ENCODE measurements around the gene EMILIN2.

EMILIN2 gene

DNA sequence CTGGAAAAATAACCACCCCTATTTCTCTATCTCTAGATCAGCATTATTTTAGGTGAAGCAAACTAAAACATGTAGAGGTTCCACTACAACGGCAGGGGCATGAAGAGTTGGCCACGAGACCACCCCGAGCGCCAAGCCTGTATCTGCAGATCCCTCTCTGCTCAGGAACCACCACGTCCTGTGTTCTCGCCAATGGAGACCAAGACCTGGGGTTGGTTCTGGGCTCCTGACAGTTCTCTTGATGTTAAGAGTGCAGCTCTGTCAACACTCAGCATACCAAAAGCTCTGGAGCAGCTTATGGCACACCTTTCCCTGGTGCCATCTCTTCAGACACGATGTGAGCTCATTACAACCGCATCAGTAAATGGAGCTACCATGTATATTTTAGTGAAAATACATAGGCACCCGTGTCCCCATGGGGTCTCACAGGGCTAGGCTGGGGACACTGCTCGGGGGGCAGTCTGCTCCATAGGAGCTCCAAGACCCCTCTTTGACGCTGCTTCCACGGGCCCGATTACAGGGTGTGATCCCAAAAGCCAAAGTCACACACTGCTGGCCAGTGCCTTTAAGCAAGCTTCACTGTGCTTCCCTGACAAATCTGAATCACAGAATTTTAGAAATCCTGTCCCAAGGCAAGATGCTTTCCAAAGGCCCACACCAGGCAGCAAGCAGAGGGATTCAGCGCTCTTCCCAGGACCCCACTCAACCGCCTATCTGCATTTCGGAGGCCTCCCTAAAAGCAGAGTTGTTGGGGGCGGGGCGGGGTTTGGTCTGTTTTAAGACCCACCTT, 72.2 kb downstream of the EMILIN2 start:
- FAIRE-seq: no peak

DNA sequence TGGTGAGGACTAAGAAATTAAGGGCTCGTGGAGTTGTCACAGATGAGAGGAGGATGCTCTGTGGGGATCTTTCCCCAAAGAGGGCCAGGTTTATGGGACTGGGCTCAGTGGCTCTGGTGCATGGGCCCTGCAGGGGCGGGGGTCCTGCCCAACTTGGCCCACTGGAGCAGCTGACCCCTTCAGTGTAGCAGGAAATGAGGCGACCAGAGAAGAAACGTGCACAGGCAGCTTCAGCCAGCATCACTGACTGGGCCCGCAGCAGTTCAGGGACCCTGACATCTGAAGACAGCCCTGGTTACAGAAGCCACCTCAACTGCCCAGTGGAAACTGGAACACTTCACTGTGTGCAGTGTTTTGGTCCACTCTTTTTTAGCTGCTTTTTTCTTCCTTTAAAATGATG, 72.8 kb downstream of the EMILIN2 start:
- no peak for FAIRE-seq

DNA sequence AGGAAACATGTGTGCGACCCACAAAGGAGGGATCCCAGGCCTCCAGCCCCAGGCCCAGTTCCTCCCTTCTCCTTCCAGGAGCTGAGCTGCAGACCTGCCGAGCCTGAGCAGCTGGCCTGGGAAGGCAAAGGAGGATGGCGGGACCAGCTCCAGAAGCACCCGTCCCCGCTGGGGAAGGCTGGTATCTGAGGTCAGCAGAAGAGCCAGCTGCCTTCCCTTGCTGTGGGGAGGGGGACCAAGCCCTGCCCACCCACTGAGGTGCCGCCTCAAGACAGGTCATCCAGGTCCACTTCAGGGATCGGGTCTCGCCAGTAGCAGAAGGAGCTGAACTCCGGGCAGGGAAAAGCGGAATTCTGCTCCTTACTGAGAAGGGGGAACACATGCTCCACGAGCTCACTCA, 73.2 kb downstream of the EMILIN2 start:
- FAIRE-seq: no peak

GRCh38 chr18:2920546-2921343, 73.9 kb downstream of the EMILIN2 start:
- FAIRE-seq: no peak

GRCh38 chr18:2921778-2922177, 75.0 kb downstream of the EMILIN2 start:
- no peak for FAIRE-seq

- no peak for FAIRE-seq
Observed at GRCh38 chr18:2923464-2923863, 76.7 kb downstream of the EMILIN2 start.

GRCh38 chr18:2924920-2925319, 78.1 kb downstream of the EMILIN2 start:
- no peak for FAIRE-seq

GRCh38 chr18:2926528-2926927, 79.7 kb downstream of the EMILIN2 start:
- no peak for FAIRE-seq

GRCh38 chr18:2927745-2928144, 80.9 kb downstream of the EMILIN2 start:
- no peak for FAIRE-seq

GRCh38 chr18:2932247-2933181, 85.7 kb downstream of the EMILIN2 start:
- peak; percentile 96 for FAIRE-seq

DNA sequence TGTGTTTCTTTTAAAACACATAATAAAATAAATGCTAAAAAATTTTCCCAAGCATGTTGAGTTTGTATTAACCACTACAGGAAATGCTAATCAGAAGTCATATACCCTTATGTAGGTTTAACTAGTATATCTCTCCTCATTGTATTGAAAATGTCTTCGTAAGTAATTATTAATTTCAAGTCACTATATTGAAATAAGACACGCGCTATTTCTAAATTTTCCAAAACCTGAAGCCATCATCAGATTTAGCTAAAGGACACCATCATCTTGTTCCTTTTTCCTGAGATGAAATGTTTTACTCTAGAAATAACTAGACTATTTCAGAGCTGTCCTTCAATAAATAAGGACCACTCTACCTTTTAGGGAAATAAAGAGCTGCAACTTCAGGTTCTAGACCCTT, 87.2 kb downstream of the EMILIN2 start:
- no peak for FAIRE-seq

DNA sequence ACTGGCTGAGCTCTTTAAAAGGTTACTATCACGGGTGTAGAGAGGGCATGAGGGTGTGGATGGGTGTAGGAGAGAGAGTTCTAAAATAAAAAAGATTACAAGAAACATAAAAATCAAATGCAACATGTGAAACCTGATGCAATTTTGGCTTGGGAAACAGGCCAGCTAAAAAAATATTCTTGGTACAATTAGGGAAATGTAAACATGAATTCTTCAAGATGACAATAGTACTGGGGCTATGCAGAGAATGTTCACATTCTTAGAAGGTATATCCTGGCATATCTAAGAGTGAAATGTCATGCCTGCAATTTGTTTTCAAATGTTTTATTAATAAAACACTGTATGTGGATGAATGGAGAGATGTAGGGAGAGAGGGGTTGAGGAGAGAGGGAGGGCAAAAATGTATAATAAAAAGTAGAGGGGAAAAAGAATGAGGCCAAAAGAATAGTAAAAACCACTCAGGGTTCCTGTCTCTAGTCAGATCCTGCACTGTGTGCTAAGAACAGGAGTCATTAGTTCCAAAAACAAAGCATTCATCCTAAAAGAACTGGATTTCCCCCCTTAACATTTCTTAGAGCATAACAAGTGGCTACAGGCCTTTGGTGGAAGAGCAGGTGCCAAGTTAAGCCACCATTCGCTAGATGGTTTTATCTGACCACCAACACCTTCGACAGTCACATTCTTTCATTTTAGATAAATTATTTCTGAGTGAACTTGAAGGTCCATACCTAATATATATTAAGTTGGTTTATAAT, 88.8 kb downstream of the EMILIN2 start:
- no peak for FAIRE-seq

DNA sequence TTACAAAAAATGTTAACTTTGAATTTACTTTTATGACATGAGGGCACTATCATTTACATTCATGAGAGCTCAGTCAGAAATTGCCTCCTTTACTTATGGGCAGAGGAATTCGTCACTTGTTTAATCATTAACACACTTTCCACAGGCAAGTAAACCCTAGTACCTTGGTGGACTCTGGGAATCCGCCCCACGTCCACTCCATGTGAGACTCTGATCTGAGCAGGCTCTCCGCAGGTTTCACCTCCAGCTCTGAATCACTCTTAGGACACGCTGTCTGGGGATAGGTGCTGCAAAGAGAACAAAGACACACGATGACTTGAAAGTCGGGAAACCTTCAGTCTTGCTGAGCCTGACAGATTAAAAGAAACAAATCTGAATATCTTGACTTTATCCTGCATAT, 92.5 kb downstream of the EMILIN2 start:
- no peak for FAIRE-seq

DNA sequence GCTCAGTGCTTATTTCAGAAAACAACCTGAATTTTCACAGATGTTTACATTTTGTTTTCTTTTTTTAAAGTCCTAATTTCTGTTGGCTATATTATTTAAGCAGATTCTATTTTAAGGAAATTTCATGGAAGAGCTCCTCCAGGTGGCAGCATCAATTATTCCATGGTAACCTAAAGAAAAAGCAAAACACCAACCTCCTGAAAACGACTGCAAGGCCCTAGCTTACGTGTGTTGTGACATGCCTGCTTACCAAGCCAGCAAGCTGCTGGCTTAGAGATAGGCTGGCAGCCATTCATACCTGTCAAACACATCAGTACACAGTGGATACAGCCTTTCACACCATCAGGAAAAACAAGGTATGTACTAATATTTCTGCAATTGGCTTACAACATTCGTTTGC, 101.2 kb downstream of the EMILIN2 start:
- peak; percentile 74 for FAIRE-seq

- no peak for FAIRE-seq
Observed at GRCh38 chr18:2952605-2953004, 105.8 kb downstream of the EMILIN2 start.

DNA sequence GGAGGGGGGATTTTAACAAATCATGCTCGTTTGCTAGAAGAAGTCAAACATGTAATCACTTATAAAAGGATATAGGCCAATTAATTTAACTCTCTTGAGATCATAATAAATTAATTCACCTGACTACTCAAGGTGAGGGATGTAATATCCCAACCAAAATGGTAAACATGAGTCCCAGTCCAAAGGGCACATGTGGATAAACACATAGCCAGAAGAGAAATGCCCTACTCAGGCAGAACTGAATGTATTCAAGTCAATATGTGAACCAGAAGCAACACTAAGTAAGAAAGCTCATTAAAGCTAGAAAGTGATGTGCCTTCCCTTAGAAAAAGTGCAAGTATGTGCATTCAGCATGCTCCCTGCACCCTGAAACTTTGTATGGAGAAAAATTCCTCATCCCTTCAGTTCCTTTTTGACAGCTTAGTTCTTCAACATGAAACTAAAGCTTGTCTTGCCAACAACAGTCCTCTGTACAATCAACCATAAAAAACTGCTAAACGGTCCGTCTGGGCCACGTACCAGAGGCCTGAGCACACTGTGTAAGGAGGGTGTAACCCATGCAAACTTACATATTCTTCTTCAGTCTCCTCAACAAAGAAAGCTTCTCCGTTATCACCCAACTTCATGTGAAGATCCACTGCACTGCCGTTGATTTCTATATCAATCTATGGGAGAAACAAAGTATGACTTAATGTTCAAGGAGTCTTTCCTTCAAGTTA, 107.3 kb downstream of the EMILIN2 start:
- FAIRE-seq: no peak

DNA sequence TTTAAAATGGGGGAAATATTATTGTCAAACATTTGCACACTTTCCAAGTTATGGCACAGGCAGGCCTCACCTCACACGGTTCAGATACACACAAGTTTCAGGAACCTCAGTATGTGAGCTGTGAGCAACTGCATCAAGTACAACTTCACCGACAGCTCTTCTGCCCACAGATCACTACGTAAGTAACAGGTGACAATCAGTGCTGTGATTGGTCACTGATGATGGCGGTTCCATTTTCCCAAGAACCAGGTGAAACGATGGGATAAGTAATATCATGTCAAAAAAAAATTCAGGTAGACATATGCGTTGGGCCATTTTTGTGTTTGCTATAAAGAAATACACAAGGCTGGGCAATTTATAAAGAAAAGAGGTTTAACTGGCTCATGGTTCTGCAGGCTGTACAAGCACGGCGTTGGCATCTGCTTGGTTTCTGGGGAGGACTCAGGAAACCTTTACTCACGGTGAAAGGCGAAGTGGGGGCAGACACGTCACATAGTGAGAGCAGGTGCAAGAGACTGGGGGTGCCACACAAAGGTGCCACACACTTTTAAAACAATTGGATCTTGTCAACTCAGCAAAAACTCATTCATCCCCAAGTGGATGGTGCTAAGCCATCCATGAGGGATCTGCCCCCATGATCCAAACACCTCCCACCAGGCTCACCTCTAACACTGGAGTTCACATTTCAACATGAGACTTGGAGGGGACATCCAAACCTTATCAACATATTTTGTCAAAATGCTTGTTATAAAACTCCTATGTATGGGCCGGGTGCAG, 108.3 kb downstream of the EMILIN2 start:
- FAIRE-seq: no peak

DNA sequence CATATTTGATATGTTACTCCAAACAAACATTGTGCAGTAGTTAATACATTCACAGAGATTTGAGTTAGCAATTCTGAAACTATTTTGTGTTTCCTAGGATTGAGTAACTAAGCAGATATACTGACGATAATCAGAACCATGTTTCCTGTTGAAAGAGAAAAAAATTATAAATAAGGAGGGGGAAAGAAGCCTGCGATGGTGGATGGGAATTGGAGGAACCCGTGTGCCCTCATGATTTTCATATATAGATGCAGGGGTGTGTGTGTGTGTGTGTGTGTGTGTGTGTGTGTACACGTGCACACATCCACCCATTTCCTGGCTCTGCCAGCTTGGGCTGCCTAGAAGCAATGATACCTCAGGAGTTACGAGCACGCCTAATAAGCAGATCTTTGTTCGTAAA, 109.2 kb downstream of the EMILIN2 start:
- FAIRE-seq: no peak

GRCh38 chr18:2958819-2959298, 112.1 kb downstream of the EMILIN2 start:
- FAIRE-seq: no peak

DNA sequence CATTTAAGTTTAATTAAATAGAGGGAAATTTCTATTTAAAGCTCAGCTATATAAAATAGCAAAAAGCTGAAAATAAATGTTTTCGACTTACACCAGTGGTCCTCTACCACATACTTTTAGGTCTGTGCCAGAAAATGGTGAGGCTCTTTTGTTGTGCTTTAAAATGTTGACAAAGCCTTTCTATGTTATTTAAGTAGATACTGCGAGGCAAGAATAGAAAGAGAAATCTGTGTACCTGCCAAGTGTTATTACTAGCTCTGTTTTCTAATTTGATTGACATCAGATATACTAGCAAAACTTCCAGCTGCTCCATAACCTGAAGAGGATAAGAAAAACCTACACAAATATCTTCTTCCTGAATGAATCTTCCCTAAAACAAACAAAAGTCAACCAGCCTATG, 112.5 kb downstream of the EMILIN2 start:
- no peak for FAIRE-seq
